GM12892 (cell line): ENCODE measurements around the gene CYP4Z1. TPM values are rescaled to one million over a fixed set of nuclear protein-coding genes. Genes with fewer than 3 reads are reported as not detected.
"Not testable (repeated sequence)": the region's sequence is repeated elsewhere in the genome, so short reads cannot be mapped to it uniquely, and the experiment has no call there.

Experiments used
- DNase-seq: peaks from one replicate; pipeline ENCODE4 v3.0.0; 2011; ENCODE audit not compliant: insufficient read length
- FAIRE-seq: peaks from 2 replicates; lab custom pipeline; 2011; peaks lifted over from hg19 to GRCh38; lab: Jason Lieb, UNC
- POLR2A ChIP-seq: IDR thresholded peaks from 2 replicates; pipeline ENCODE4 v1.6.1; 2011; ENCODE audit warnings: low read depth, low read length, control low read depth
- POLR2AphosphoS5 ChIP-seq: IDR thresholded peaks from 2 replicates; pipeline ENCODE4 v1.6.1; 2011; ENCODE audit warnings: low read depth, low read length, control low read depth
- TAF1 ChIP-seq: IDR thresholded peaks from 2 replicates; pipeline ENCODE4 v1.6.1; 2011; ENCODE audit warnings: low read depth, mild to moderate bottlenecking, control low read depth, low read length, borderline replicate concordance
- polyA plus RNA-seq: library from polyadenylated mRNA; unstranded; fragments of >200 nt; gene quantifications from one replicate; pipeline ENCODE4 v1.2.1, GENCODE V29; 2012; ENCODE audit warnings: missing spikeins, inconsistent platforms; ENCODE audit not compliant: missing spikeins

CYP4Z1 gene, protein sequence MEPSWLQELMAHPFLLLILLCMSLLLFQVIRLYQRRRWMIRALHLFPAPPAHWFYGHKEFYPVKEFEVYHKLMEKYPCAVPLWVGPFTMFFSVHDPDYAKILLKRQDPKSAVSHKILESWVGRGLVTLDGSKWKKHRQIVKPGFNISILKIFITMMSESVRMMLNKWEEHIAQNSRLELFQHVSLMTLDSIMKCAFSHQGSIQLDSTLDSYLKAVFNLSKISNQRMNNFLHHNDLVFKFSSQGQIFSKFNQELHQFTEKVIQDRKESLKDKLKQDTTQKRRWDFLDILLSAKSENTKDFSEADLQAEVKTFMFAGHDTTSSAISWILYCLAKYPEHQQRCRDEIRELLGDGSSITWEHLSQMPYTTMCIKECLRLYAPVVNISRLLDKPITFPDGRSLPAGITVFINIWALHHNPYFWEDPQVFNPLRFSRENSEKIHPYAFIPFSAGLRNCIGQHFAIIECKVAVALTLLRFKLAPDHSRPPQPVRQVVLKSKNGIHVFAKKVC
- not detected for polyA plus RNA-seq

DNA sequence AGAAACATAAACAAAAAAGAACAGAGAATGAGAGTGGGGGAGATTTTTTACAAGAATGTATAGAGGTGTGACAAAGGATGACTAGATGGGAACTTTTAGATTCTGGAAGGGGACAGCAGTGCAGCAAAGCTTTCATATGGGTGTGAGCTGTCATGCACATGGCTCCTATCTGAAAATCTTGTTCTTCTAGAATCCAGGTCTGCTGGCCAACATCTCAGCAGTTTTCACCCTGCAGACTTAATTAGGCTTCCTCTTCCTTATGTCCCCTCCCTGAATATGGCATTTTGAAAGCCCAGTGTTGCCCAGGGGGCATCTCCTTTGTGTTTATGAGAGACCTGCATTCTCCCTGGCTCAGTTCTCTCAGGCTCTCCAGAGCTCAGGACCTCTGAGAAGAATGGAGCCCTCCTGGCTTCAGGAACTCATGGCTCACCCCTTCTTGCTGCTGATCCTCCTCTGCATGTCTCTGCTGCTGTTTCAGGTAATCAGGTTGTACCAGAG is at the start of gene CYP4Z1:
Gene CYP4Z1 (plus strand): TSS at position 135 of the 498 bp plus-strand sequence. CDS start 260 bp downstream, at position 395.
- TF ChIP-seq TAF1: no peak
- no peak for TF ChIP-seq POLR2AphosphoS5
- TF ChIP-seq POLR2A: no peak
- FAIRE-seq: no peak
- no peak for DNase-seq

DNA sequence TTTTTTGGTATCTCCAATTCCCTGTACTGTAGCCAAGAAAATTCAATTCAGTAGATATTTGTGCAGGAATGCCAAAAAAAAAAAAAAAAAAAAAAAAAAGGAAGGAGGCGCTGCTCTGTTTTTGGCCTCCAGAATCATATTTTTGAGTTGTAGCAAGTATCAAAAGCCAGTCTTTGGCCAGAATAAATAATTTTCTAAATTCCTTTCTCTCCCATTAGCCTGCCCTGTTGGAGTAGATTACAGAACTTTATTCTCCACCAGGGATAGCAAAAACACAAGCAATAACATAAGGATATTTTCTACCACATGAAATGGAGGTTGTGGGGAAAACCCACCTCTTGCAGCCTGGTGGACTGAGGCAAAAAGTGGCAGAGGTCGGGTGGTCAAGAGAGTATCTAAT is 46.0 kb upstream of the CYP4Z1 start:
- FAIRE-seq (no peak), DNase-seq (no peak)
- TF ChIP-seq POLR2A: no peak
- TF ChIP-seq POLR2AphosphoS5: no peak
- TF ChIP-seq TAF1: no peak

DNA sequence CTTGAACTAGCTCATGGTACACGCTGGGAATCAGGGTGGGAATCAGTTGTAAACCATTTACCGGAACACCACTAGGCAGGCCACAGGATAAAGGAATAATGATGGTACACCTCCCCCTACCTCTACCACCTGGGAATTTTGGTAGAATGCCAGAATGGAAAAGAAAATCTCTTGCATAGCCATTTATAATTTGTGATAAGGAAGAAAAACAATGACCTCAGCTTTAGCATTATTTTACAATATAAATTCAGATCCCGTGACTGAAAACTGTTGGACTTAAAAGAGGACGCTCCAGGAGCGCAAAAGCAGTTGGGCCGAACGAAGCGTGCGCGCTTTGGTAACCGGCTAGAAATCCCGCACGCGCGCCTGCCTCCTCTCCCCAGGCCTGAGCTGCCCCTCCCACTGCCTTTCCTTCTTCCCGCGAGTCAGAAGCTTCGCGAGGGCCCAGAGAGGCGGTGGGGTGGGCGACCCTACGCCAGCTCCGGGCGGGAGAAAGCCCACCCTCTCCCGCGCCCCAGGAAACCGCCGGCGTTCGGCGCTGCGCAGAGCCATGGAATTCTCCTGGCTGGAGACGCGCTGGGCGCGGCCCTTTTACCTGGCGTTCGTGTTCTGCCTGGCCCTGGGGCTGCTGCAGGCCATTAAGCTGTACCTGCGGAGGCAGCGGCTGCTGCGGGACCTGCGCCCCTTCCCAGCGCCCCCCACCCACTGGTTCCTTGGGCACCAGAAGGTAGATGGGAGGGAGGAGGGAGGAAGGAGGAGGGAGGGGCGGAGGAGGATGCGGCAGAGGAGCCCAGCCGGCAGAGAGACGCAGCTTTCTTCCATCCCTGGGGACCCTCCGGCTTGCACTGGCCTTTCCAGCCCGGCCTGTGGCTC is 43.5 kb upstream of the CYP4Z1 start, which contains the start of gene CYP4X1:
Gene CYP4X1 (plus strand): TSS at position 402 of the 873 bp plus-strand sequence. CDS start 149 bp downstream, at position 551.
- DNase-seq (no peak), FAIRE-seq (no peak)
- TF ChIP-seq POLR2AphosphoS5 (no peak), POLR2A (no peak), TAF1 (no peak)

DNA sequence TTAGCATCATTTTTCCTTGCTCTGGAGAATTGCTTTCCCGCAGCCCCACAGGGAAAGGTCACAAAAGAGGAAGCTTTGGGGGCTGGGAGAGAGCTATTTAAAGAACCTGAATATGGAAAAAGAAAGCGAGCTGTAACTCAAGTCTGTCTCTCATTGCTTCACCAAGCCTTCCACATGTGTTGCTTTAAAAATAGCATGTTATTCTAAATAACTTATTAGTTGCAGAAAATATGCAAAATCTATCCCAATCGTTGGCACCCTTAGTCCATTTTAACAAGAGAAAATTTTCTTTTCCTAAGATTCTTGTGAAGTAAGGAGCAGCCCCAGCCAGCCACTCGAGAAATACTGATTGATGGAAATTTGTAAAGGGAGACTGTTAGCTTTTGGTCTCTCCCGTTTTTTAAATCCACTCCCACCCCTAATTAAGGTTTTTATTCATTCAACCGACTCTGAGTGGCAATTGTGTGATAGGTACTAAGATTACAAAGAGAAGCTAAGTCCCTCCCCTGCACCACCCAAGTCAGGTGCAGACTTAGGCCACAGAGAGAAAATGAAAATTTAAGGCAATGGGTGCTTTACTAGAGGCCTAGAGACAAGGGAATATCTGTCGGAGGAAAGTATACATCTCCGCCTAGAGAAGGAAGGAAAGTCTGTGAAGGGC is 42.8 kb upstream of the CYP4Z1 start:
- no peak for TF ChIP-seq TAF1
- TF ChIP-seq POLR2AphosphoS5: no peak
- TF ChIP-seq POLR2A: no peak
- FAIRE-seq: no peak
- DNase-seq: no peak

DNA sequence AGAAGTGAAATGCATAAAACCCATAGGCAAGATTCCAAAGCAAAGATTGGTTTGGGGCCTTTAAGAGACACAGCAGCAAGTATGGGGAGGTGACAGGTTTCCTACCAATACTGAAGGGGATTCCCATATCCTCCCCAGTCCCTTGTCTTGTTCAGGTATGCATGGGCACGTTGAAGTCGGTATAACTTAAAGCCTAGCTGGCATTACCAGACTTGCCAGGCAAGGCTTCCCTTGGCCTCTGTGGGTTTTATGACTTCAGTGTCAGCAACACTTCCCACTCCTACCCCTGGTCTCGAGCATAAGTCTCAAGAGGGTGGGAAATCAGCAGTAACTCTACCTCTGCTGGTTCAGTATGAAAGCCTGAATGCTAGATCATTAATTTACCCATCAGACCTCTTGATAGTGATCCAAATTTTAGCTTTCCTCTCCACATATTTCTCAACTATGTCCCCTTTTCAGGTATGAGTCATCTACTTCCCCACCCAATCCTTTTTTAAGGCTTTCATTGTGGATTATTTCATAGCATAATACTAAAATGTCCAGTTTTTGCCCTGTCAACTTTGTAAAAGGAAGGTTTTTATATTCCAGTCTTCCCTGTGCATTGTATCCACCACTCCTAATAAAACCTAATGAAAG is 36.7 kb upstream of the CYP4Z1 start:
- no peak for DNase-seq
- peak; percentile 63 for FAIRE-seq
- TF ChIP-seq TAF1: no peak
- TF ChIP-seq POLR2A: no peak
- no peak for TF ChIP-seq POLR2AphosphoS5

DNA sequence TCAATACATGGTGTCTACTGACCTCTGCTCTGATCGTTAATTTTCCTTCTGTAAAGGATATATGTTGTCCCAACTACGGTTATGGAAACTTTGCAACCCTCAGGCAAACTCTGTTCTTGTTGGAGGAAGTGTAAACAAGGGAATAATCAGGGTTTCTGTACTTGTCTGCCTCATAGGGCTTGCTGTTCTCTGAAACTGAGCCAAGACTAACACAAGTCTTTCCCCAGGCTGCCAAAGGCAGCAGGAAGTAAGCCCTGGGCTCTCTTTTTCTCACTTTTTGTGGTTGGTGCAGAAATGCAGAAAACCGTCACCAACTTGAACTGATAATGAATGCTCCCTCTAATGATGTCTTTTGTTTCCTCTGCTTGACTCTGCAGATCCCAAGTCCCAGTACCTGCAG is 36.0 kb upstream of the CYP4Z1 start:
- TF ChIP-seq POLR2A: no peak
- TF ChIP-seq TAF1: no peak
- TF ChIP-seq POLR2AphosphoS5: no peak
- DNase-seq (no peak), FAIRE-seq (no peak)

DNA sequence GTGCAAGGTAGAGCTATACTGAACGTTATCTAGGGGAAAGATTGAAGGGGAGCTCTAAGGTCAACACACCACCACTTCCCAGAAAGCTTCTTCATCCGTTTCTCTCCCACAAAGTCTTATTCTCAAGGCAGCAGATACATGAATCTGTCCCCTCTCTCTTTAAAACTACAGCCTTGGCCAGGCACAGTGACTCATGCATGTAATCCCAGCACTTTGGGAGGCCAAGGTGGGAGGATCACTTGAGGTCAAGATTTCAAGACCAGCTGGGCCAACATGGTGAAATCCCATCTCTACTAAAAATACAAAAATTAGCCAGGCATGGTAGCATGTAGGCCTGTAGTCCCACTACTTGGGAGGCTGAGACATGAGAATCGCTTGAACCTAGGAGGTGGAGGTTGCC is 35.4 kb upstream of the CYP4Z1 start:
- DNase-seq (no peak), FAIRE-seq (no peak)
- TF ChIP-seq TAF1: no peak
- TF ChIP-seq POLR2AphosphoS5: no peak
- no peak for TF ChIP-seq POLR2A

DNA sequence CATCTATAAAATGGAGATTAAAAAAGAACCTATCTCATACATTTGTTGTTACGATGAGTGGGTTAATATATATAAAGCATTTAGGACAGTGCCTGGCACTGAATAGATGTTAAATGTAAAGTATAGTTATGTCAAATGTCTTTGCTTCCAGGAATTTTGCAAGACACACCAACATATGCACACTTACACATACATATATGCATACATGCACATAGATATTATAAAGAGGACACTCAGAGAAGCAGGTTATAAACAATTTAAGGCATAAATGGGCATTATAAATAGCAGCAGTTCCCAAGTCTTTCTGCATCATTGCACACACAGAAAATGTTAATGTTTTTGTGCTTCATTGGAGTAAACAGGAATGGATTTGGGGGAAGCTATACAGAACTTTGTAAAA is 30.3 kb upstream of the CYP4Z1 start:
- FAIRE-seq (no peak), DNase-seq (no peak)
- TF ChIP-seq TAF1 (no peak), POLR2AphosphoS5 (no peak)

DNA sequence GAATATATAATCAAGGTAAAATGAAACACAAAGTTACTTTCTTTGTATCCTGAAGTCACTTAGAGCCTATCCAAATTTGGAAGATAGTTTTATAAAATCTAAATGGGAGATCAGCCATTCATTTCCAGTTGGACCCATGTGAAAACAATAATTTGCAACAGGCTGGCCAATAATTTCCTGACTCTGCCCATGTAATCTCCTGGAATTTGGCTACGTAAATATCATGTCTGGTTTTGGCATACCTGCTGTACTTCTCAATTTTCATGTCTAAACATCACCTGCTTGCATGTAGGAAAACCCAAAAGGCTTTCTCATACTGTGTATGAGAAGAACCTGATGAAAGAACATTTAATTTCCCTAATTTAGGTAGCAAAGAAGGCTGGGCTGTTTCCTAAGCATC is 7.7 kb upstream of the CYP4Z1 start:
- DNase-seq (no peak), FAIRE-seq (no peak)
- no peak for TF ChIP-seq TAF1
- no peak for TF ChIP-seq POLR2A
- TF ChIP-seq POLR2AphosphoS5: no peak

DNA sequence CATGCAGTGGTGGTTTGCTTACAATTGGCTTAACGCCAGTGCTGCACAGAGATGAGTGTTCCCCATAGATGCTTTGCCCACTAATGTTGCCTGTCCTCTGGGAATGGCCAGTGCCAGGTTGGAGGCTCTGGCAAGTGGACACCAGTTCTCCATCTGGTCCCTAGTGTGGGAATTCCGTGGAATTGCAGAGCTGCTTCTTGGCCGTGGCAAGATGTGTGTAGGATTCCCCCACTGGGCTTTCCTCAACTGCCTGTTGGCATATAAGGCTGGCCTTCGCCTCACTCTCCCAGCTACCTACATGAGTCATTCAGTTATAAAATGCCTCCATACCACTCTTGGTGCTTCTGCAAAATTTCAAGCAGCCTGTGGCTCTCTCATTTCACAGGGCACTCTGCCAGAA is 2.0 kb downstream of the CYP4Z1 start:
- not testable (repeated sequence) for DNase-seq, FAIRE-seq

DNA sequence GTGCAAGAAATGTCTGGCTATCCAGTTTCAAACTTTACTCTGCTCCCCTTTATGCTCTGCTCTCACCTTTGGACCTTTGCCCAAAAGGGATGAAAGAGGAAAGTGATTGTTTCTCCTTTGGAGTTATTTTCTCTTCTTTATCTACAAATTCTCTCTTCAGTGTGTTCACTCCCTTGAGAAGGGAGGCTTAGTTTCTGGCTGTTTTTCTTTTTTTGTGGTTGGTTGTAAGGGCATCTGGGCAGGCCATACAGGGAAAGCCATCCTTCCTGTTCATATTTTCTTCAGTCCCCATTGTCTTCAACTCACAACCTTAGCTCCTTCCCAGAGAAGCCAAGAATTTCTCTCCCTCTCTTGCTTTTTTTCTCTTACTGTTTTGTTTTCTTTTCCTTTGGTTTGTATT is 2.5 kb downstream of the CYP4Z1 start:
- not testable (repeated sequence) for FAIRE-seq, DNase-seq

DNA sequence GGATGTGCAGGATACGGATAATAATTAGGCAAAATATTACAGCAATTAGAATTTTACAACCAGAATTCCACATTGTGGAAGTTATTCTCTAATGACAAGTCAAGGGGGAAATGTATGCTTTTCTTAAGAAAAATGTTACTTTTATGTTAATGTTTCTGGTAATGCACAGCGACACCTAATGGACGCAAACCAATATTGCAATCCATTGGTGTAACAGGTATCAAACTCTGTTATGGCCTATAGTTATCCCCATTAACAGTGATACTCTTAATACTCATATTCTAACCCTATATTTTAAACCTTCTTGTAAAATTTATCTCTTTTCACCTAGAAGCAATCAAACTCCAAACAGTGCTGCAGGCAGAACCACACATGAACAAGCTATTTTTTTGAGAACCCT is 22.3 kb downstream of the CYP4Z1 start:
- not testable (repeated sequence) for FAIRE-seq, DNase-seq

DNA sequence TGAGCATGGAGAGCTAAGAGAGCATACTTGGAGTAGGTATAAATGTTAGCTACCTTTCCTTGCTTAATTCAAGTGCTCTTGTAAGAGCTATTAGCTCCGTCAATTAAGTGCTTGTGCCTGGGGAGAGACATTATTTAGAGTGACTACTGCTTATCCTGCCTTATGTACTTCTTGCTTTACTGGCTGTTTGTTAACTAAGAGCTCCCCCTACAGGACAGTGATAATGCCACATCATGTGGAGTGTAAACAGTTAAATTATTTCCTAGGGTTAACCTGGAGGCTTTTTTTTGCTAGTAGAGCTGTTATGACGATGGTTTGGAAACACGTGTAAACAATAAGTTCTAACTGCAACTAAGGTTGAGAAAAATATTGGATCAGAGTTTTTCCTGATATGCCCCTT is 24.4 kb downstream of the CYP4Z1 start:
- FAIRE-seq: peak; percentile 92
- not testable (repeated sequence) for DNase-seq
